Stimulated activated CD4-positive, alpha-beta T cell treated with anti-CD3 and anti-CD28 coated beads, Interleukin-1b, Interleukin-23, amount 100 ng/mL, for 24 hours (primary cell): ENCODE results near the gene KCP.
"Not testable (repeated sequence)": the region's sequence is repeated elsewhere in the genome, so short reads cannot be mapped to it uniquely, and the experiment has no call there.

Experiments used
- DNase-seq, 4 experiments: peaks; one replicate each; pipeline ENCODE4 v3.0.0-alpha.2; 2020; ENCODE audit warnings: low read depth in 4 of 4, low spot score in 1 of 4

Gene KCP

DNA sequence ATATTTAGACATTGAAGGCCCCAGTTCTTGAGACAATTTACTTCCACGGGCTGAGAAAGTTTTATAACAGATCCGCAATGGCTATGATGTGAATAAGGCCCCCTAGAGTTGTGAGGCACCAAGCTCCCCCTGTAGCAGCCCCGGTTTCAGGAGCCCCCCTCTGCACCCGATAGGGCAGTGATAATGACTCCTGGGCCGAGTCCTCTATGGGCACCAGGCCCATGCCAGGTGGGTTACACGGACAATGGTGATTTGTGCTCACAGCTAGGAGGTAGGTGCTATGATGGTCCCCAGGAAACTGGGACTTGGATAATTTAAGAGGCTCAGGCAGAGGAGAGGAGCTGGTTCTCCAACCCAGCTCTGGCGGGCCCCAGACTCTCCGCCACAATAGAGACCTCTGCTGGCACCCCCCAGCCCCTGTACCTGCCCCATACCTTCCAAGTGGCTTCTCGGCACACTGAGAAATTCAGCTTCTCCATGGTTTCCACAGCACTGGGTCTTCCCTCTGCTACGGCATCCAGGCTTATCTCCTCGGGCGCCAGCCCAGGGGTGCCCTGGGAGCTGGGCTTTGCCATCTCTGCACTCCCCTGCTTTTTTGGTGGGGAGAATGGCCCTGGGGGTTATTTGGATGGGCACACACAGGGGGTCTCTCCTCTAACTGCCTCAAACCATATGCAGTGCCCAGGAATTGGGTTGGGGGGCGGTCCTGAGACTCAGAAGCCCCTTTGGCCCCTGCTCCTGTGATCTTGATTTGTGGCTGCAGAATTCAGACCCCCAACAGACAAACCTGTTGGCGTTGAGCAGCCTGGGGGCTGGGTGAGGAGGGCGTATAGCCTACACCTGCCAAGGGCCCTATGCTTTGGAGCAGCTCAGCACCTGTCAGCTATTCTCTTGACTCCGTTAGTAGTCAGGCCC is 12.2 kb upstream of the KCP start:
- DNase-seq, result no peak

DNA sequence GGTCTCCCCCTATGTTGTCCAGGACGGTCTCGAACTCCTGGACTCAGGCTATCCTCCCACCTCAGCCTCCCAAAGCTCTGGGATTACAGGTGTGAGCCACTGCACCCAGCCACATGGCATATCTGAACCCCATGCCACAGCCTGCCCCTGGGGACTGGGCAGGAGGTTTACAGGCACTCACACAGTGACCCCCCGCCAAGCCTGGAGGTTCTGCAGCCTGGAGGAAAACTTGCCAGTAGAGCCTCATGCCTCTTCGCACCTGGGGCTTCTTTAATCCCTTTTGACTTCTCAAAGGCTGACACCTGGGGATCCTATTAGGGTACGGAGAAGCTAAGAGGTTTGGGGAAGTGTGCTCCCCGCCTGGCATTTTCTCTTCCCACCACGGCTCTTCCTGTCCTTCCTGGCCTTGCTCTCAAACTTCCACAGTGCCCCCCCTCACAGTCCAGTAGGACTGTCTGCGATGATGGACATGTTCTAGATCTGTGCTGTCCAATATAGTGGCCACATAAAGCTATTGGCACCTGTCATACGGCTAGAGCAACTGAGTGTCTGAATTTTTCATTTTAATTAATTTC is 11.4 kb upstream of the KCP start:
- no peak for DNase-seq

DNA sequence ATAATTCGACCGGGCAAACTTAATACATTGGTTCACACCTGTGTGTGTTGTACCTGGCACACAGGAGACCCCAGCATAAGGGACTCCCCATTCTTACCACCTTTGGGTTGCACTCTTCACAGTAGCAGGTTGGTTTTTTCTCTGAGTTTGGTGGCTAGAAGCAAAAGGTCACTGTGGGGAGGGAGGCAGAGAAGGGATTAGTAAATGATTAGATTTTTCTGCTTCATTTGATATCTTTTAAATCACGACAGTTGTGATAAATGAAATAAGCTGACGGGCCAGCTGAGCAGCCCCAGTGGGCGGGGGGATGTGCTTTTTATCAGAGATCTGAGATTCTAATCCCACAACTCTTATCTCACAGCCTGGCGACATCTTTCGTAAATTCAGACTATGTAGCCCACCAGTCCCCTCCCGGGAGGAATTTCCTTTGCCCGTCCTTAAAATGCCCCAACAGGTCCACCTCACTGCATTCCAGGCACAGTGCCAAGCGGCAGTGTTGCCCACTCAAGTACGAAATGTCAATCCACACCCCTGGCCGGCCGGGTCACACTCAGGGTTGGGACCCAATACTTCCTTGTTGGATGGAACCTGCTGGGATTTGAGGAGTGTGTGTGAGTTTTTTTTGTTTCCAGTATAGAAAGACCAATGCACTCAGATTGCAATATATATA is 10.5 kb upstream of the KCP start:
- no peak for DNase-seq

DNA sequence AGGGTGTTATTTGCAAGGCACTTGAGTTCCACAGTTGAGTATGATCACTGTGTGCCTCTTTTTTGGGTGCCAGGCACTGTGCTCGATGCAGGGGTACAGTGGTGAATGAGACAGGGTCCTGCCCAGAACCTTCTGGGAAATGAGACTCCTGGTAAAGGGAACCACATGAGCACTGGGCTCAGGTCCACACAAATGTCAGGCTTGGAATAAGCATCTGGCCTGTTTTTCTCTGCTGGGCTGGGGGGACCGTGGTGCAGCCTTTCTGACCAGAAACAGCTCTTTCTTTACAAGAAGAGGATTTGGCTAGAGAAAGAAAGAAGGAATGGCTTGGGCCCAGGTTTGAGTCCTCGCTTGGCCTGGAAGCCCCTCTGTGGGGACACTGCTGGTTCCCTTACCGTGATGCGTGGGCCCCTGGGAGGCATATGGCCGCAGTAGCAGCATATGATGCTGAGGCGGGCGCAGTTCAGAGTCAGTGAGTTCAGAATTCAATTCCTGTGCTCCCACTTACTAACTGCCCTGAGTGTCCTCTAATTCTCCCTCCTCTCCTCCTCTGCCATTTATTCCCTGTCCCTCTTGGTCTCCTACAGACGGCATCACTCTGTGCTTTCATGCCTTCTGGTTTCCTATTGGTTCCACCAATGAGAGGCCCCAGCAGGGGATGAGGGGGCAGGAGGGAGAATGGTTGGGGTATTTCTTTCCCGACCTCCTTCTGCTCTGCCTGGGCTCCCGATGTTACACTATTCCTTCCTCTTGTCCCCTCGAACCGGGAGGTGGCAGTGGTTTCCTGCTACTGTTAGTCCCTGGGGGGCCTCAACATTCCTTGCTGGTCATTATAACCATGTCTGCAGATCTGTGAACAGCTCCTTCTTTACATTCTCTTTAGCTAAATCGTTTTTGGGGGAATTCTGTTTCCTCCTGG is 9.6 kb upstream of the KCP start:
- no peak for DNase-seq

DNA sequence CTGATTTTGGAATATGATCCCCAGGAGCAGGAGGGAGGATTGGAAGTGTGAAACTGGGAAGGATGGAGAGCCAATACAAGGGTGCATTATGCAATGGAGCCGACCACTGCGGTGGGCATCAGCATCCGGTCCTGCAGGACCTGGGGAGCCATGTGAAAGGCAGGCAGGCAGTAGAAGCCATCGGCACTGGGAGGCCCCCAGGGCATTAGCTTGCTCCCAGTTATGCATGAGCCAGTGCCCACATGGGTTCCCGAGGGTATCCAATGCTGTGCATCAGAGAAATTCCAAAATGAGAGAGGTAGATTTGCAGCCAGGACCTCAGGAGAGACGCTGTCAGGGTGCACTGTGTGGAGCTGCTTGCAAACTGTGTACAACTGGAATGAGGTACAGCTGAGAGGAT is 8.7 kb upstream of the KCP start:
- DNase-seq, result no peak

DNA sequence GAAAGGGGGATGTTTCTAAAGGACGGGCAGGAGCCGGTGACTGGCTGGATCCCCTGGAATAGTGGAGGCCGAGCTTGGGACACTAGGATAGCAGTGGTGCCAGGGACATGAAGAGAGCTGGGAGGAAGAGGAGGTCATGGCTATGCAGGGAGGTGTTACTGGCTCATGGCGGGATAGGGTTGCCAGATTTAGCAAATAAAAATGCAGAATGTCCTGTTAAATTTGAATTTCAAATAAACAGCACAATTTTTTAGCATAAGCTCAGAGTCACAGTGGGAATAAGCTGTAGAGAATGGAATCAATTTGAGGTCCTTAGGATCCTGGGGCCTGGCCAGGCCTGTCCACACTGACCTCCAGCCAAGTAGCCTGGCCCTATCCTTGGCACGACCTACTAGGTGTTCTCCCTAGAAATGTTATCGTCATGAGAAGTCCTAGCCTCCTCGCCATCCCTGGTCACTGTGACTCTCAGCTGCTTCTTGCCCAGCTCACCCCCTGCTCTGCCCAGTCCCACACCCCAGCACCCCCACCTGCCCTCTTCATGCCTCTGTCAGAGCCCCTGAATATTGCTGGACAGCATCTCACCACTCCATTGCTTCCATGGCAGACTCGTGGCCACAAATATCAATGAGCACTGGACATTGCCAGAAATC is 7.6 kb upstream of the KCP start:
- DNase-seq, result no peak

DNA sequence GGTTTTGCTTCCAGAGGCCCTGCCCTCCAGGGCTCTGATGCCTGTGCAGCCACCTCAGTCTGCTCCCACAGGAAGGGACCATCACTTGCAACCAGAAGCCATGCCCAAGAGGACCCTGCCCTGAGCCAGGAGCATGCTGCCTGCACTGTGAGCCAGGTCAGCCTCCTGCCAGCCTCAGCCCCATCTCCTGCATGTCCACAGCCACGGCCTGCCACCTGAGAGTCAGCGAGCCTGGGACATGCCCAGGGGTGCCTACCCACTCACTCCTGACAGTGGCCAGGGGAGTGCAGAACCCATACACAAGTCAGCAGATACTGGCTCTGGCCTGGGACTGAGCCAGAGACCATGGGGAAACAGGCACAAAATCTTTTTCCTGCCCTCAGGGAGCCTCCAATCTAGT is 6.6 kb upstream of the KCP start:
- no peak for DNase-seq

DNA sequence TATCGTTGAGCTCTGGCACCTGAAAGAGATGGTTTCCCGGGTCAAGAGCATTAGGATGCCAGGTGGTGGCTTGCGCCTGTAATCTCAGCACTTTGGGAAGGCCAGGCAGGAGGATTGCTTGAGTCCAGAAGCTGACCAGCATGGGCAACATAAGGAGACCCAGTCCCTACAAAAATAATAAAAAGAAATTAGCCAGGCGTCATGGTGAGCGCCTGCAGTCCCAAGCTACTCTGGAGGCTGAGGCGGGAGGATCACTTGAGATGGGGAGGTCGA is 6.1 kb upstream of the KCP start:
- DNase-seq, result no peak

DNA sequence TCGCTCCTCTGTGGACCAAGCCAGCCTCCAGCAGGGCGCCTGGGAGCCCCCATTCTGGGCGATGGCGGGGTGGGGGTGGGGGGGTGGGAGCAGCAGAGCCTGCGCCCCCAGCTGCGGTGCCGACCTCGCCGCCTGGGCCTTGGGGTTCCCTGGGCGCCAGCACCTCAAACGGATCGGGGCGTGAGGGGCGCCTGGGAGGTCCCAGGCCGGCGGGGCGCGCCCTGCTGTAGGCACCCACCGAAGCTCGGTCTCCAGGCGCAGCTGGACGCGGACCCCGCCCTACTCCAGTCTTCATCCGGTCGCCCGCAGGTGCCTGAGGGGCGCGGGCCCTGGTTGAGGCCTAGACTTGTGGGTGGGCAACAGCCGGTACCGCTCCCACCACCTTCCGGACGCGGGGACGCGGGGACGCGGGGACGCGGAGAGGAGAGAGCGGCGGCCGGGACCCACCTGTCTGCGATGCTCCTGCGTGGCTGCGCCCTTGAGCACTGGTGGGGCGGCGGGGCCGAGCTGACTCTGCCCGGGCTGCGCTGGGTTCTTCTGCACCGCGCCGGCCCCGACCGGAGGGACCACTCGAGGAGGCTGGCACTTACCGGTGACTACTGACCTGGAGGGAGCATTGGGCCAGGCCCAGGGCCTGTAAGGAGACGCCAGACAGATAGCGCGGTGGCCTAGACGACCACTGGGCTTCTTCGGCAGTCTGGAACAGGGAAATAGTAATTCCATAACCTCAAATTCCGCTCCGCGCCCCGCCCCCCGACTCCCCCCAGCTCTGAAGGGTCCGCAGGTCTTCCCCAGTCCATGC is 5.5 kb upstream of the KCP start:
- DNase-seq, result no peak

DNA sequence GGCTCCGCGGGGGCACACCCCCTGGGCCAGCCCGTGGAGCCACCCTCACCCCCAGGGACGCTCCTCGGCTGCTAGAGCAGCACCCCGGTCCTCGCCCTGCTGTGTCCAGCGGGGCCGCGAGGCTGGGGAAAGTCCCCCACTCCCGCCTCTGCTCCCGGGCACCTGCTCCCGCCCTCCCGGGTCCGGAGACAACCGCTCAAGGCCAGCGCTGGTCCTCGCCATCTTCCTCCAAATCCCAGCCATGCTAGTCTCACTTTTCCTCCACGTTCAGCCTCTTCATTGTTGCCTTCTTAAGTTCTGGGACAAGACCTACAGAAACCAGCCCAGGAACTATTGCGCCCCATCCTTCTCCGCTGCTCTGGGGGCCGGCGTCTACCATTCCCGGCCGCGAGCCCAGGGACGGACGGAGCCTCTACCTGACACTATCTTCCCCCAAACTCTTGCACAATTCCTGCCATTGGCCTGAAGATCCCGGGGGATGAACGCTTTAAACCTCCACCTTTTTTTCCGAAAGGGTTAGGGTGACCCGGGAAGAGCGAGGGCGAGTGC is 4.8 kb upstream of the KCP start:
- DNase-seq, result no peak

DNA sequence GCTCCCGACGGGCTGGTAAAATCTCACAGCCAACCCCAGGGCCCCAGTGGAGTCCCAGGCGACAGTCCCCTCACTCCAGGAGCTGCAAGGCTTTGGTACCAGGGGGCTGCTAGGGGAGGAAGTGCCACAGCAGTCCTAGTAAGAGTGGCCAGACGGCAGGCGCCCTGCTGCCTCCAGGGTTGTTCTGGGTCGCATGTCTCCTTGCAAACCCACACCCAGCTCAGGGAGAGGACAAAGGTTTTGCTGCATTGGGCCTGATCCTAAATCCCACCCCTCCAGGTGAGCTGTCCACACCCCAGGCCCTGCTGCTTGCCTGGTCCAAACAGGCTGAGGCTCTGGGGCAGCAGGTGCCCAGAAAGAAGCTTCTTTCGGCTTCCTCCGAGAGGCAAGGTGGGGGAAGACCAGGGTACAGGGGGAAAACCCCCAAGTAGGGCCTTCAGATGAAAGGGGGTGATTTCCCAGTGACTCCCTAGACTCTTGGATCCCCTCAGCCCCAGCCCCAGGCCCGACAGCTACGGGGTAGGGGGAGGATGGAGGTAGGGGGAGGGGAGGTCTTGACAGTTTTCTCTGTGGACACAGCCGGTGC is 4.2 kb upstream of the KCP start:
- DNase-seq, result no peak

DNA sequence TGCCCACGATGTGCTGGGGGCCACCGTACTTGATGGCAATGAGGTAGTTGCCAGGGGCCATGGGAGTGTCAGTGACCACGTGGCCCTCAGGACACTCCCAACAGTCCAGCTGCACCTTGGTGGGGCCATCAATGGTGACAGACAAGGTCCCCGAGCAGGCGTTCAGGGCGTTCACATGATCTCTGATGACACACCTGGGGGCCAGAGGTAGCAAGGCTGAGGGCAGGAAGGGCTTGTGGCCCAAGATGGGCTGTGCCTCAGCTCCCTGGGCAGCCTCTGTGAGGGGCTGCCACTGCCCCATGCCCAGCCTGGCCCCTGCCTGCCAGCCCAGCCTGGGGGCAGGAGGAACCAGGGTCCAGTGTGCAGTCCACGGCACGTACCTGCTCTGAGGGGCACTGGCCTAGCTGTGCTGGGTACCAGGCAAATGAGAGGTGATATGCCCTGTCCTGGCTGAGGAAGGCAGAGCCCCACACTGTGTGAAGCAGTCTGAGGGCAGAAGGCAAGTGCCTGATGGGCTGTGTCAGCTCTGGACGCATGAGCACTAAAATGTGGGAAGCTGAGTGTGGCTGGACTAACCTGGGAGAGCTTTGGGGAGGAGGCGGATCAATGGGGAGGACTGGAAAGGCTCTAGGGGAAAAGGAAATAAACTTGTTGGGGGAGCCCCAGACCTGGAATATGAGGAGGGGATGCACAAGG is 3.5 kb upstream of the KCP start:
- no peak for DNase-seq

DNA sequence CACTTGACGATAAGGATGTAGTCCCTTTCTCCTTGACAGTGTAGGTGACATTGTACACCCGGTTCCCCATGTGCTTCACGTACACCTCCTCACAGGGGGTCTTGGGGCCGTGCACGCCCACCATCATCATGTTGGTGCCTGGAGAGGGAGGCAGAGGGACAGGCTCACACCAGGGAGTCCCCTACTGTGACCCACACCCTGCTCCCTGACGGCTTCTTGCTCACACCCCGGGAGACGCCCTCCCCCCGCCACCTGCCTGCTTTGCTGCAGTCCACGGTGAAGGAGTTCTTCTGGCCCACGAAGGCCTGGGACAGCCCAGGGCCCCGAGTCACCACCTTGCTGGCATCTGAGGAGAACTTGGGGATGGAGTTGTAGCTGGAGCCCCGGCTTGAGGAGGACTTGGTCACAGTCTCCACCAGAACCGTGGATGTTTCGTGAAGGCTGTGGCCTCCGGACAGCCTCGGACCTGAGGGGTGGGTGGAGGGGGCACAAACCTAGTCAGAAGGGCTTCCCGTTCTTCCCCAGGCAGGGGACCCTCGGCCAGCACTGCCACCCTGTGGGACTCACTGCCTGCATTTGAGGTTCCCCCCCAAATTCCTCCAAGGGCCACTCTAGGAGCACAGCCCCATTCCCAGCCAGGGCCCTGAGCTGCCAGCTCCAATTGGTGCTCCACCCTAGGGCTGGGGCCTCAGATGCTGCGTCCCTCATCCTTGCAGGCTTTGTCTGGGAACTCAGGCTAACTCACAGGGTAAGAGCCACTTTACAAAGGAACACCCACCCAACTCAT is 2.4 kb upstream of the KCP start:
- DNase-seq, result not testable (repeated sequence)

DNA sequence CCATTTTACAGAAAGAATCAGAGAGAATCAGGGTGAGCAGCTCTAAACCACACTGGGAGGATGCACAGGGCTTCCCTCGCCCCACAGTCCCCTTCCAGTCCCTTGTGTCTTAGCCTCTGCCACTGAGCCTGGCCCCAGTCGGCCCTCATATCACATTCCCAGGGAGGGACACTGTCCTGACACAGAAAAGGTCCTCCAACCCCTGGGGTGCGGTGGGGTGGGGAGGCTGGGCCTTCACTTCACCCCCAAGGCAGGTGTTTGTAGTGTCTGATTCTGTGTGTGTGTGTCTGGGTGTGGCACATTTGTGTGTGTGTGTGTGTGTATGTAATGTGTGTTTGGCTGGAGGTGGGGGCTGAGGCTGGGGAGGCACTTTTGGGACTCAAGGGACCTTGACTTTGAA is 1.8 kb upstream of the KCP start:
- DNase-seq, result no peak

DNA sequence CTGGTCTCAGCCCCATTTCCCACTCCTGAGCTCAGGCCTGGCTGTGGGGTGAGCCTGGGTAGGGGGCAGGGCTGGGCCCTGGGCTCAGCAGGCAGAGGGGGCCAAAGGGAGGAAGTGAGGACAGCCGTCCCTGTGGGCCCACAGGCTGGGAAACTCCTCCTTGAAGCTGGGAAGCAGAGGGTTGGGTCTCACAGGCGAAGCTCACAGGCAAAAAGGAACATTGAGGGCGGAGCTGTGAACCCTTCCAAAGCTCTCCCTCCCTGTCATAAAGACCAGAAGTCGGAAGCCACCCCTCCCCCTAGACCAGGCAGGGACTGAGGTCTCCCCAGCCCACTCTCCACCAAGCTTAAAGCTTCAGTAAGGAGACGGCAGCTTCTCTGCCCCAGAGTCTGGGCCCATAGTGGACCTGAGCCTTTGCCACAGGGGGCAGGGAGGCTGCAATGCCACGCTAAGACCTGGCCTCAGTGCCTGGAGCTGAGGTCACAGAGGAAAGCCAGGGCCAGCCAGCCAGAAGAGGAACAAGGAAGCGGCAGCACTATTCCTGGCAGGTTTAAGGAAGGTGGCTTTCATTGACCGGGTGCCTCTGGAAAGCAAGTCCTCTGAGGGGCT is 1.0 kb upstream of the KCP start:
- DNase-seq, result no peak

DNA sequence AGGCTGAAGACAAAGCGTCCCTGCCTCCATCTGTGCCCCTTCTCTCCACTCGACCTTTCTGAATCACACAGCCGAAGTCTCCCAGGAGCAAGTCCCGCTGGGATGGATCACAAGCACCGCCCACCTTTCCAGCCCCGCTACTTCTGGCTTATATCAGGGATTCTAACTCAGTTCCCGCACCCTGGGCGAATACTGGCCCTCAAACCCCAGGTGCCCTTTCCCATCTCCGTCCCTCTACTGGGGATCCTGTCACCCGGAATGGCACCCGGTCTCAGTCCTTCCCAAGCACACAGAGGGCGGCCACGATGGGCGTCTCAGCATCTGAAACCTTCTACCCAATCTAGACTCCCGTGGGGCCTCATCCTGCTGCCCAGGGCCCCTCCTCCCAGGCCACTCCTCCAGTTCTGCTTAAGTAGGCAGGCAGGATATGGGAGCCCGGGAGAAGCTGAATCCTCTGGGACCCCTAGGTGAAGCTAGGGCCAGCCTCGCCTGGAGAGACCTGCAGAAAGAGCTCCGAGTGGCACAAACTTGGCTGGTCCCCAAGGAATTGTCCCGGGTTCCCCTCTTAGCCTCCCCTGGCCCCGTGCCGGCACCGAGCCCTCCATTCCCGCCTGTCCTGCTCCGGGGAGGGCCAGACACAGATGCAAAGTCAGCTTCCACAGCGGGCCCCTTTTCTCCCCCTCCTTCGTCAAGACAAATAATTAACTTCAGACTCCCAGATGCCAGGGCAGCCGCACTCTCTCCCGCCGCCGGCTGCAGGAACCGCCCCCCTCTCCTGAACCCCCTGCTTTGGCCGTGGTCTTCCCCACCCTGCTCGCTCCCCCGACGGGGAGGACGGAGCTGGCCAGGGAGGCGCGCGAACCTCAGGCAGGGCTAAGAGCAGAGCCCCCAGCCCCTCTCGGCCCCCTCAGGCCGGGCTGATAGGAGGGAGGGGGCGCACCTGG is 612 bp downstream of the KCP start:
- no peak for DNase-seq
